H1 (cell line): ENCODE results near the gene GBGT1. TPM values are rescaled to one million over a fixed set of nuclear protein-coding genes. Genes with fewer than 3 reads are reported as not detected.

Experiments used
- CTCF ChIA-PET: fragments of 300-600 bp; sonication (Branson Sonifier 250); formaldehyde crosslinking; loops from one replicate; lab custom pipeline; 2021; ENCODE audit not compliant: partially characterized antibody; lab: Charles Lee
- POLR2A ChIA-PET: fragments of 300-600 bp; sonication (Branson Sonifier 250); formaldehyde crosslinking; loops from one replicate; lab custom pipeline; 2021; ENCODE audit warnings: inconsistent platforms; ENCODE audit not compliant: partially characterized antibody; lab: Charles Lee
- DNase-seq, 2 experiments: peaks; one replicate each; pipeline versions ENCODE4 v3.0.0 to v3.0.0-alpha.2; 2010 to 2022; ENCODE audit warnings: low spot score in 2 of 2, low read depth in 1 of 2, mixed read lengths in 1 of 2
- FAIRE-seq: peaks from 2 replicates; lab custom pipeline; 2011; peaks lifted over from hg19 to GRCh38; lab: Jason Lieb, UNC
- H2AFZ ChIP-seq: 2 replicates; pipeline ENCODE4 v1.8.1; 2012; ENCODE audit warnings: low read length, inconsistent platforms
- H2AK5ac ChIP-seq: 2 replicates; pipeline ENCODE4 v1.6.1; 2013; ENCODE audit warnings: low read depth, low read length
- H2BK120ac ChIP-seq: replicated peaks from 2 replicates; pipeline ENCODE3; 2013; ENCODE audit warnings: low read depth, low read length, inconsistent platforms
- H2BK12ac ChIP-seq: 2 replicates; pipeline ENCODE4 v1.6.1; 2013; ENCODE audit warnings: low read depth, low read length
- H2BK15ac ChIP-seq: 2 replicates; pipeline ENCODE4 v1.6.1; 2013; ENCODE audit warnings: low read length
- H2BK20ac ChIP-seq: 2 replicates; pipeline ENCODE4 v1.6.1; 2013; ENCODE audit warnings: low read length
- H2BK5ac ChIP-seq: 2 replicates; pipeline ENCODE4 v1.6.1; 2013; ENCODE audit warnings: low read depth, low read length
- H3K14ac ChIP-seq: 2 replicates; pipeline ENCODE4 v1.6.1; 2013; ENCODE audit warnings: inconsistent platforms; ENCODE audit not compliant: insufficient read length
- H3K18ac ChIP-seq: 2 replicates; pipeline ENCODE4 v1.6.1; 2013; ENCODE audit warnings: low read length; ENCODE audit errors: extremely low read depth
- H3K23ac ChIP-seq: 2 replicates; pipeline ENCODE4 v1.6.1; 2013; ENCODE audit warnings: inconsistent platforms; ENCODE audit not compliant: insufficient read length
- H3K23me2 ChIP-seq: 2 replicates; pipeline ENCODE4 v1.6.1; 2013; ENCODE audit warnings: low read depth, low read length
- H3K27ac ChIP-seq: 2 replicates; pipeline ENCODE4 v1.6.1; 2011; ENCODE audit warnings: low read depth, low read length, inconsistent platforms
- H3K27me3 ChIP-seq, 4 experiments: replicated peaks in 1 of 4; 1 replicate in 1 of 4; 2 replicates in 3 of 4; pipeline versions ENCODE4 v1.6.1 to v1.8.1; 2011 to 2013; ENCODE audit warnings: low read length in 3 of 4, mild to moderate bottlenecking in 3 of 4, inconsistent platforms in 2 of 4, mixed read lengths in 2 of 4, moderate library complexity in 1 of 4; ENCODE audit not compliant: control insufficient read depth in 3 of 4, insufficient read depth in 3 of 4; ENCODE audit errors: extremely low read depth in 1 of 4
- H3K36me3 ChIP-seq, 4 experiments: 2 replicates each; pipeline versions ENCODE4 v1.6.1 to v1.8.1; 2011 to 2013; ENCODE audit warnings: mild to moderate bottlenecking in 4 of 4, low read length in 3 of 4, moderate library complexity in 2 of 4, control low read depth in 1 of 4, inconsistent platforms in 1 of 4; ENCODE audit not compliant: insufficient read depth in 4 of 4, control insufficient read depth in 2 of 4
- H3K4ac ChIP-seq: replicated peaks from 2 replicates; pipeline ENCODE3; 2013; ENCODE audit warnings: low read length, low read depth, mixed read lengths, inconsistent platforms; ENCODE audit not compliant: insufficient read length
- H3K4me1 ChIP-seq, 4 experiments: replicated peaks in 1 of 4; 1 replicate in 1 of 4; 2 replicates in 3 of 4; pipeline versions ENCODE4 v1.6.1 to v1.8.1; 2011 to 2013; ENCODE audit warnings: low read length in 3 of 4, inconsistent platforms in 2 of 4, mixed read lengths in 1 of 4; ENCODE audit not compliant: insufficient read depth in 4 of 4, control insufficient read depth in 3 of 4
- H3K4me2 ChIP-seq, 2 experiments: 2 replicates each; pipeline versions ENCODE4 v1.6.1 to v1.8.1; 2011 to 2013; ENCODE audit warnings: low read depth in 2 of 2, low read length in 2 of 2, control low read depth in 1 of 2, inconsistent platforms in 1 of 2, mild to moderate bottlenecking in 1 of 2; ENCODE audit not compliant: insufficient read depth in 1 of 2
- H3K4me3 ChIP-seq, 4 experiments: fragments of 200-600, 300-600 bp in 1 of 4; sonication (generic), shearing (Covaris generic), sonication (Bioruptor Twin) in 1 of 4; 2 replicates each; pipeline versions ENCODE4 v1.5.1 to v1.8.1; 2011 to 2016; ENCODE audit warnings: low read length in 4 of 4, low read depth in 3 of 4, control low read depth in 2 of 4, inconsistent platforms in 2 of 4, mild to moderate bottlenecking in 2 of 4, mixed read lengths in 1 of 4, moderate library complexity in 1 of 4; ENCODE audit not compliant: insufficient read depth in 2 of 4; ENCODE audit errors: extremely low read depth in 1 of 4
- H3K56ac ChIP-seq: replicated peaks from 2 replicates; pipeline ENCODE3; 2013; ENCODE audit warnings: low read depth, mild to moderate bottlenecking, mixed read lengths, low read length, inconsistent platforms; ENCODE audit not compliant: insufficient read length
- H3K79me1 ChIP-seq: 2 replicates; pipeline ENCODE4 v1.6.1; 2013; ENCODE audit warnings: low read depth, low read length, control low read depth
- H3K79me2 ChIP-seq, 2 experiments: 2 replicates each; pipeline versions ENCODE4 v1.6.1 to v1.8.1; 2012 to 2013; ENCODE audit warnings: low read length in 2 of 2, mild to moderate bottlenecking in 2 of 2, inconsistent platforms in 1 of 2; ENCODE audit not compliant: insufficient read depth in 2 of 2, control insufficient read depth in 1 of 2
- H3K9ac ChIP-seq, 4 experiments: replicated peaks in 1 of 4; 1 replicate in 1 of 4; 2 replicates in 3 of 4; pipeline versions ENCODE4 v1.6.1 to v1.8.1; 2011 to 2013; ENCODE audit warnings: low read depth in 3 of 4, low read length in 3 of 4, control low read depth in 2 of 4, mild to moderate bottlenecking in 2 of 4, moderate library complexity in 2 of 4, inconsistent platforms in 1 of 4; ENCODE audit errors: extremely low read depth in 1 of 4
- H3K9me3 ChIP-seq, 2 experiments: 2 replicates each; pipeline versions ENCODE4 v1.6.1 to v1.8.1; 2012 to 2013; ENCODE audit warnings: mild to moderate bottlenecking in 2 of 2, moderate library complexity in 2 of 2, control low read depth in 1 of 2, inconsistent platforms in 1 of 2, low read depth in 1 of 2, low read length in 1 of 2, mixed read lengths in 1 of 2; ENCODE audit not compliant: insufficient read depth in 2 of 2
- H4K20me1 ChIP-seq, 2 experiments: replicated peaks in 1 of 2; 2 replicates each; pipeline versions ENCODE3 to v1.8.1; 2011 to 2013; ENCODE audit warnings: inconsistent platforms in 2 of 2, low read length in 2 of 2, mild to moderate bottlenecking in 1 of 2; ENCODE audit not compliant: insufficient read depth in 2 of 2, control insufficient read depth in 1 of 2
- H4K5ac ChIP-seq: 2 replicates; pipeline ENCODE4 v1.6.1; 2013; ENCODE audit warnings: low read length, low read depth, mixed read lengths, inconsistent platforms; ENCODE audit not compliant: insufficient read length
- H4K8ac ChIP-seq: 2 replicates; pipeline ENCODE4 v1.8.0; 2013; ENCODE audit warnings: mild to moderate bottlenecking, moderate library complexity, low read length, inconsistent platforms; ENCODE audit not compliant: insufficient read depth; ENCODE audit errors: extremely low read depth
- H4K91ac ChIP-seq: replicated peaks from 2 replicates; pipeline ENCODE3; 2013; ENCODE audit warnings: low read length, mixed read lengths, inconsistent platforms; ENCODE audit not compliant: insufficient read length
- ATF2 ChIP-seq: IDR thresholded peaks from 2 replicates; pipeline ENCODE4 v1.6.1; 2012; ENCODE audit warnings: low read length, inconsistent platforms
- CBX8 ChIP-seq: fragments of 300-800, 300-1000 bp; sonication (generic); IDR thresholded peaks from 2 replicates; pipeline ENCODE4 v1.7.1; 2016; ENCODE audit warnings: low read depth, low read length, borderline replicate concordance
- JUND ChIP-seq: IDR thresholded peaks from 2 replicates; pipeline ENCODE4 v1.6.1; 2011; ENCODE audit warnings: mild to moderate bottlenecking, improper control_type of control experiment, low read length
- MAX ChIP-seq: IDR thresholded peaks from 2 replicates; pipeline ENCODE4 v1.6.1; 2012; ENCODE audit warnings: inconsistent platforms
- POU5F1 ChIP-seq: IDR thresholded peaks from 2 replicates; pipeline ENCODE4 v1.6.1; 2011; ENCODE audit warnings: low read depth, mild to moderate bottlenecking, low read length, moderate library complexity
- RXRA ChIP-seq: IDR thresholded peaks from 2 replicates; pipeline ENCODE4 v1.6.1; 2011; ENCODE audit warnings: low read depth, mild to moderate bottlenecking, low read length, moderate library complexity; ENCODE audit not compliant: insufficient read depth
- SRF ChIP-seq: IDR thresholded peaks from 2 replicates; pipeline ENCODE4 v1.6.1; 2011; ENCODE audit warnings: mild to moderate bottlenecking, low read depth, low read length, moderate library complexity
- TBP ChIP-seq: IDR thresholded peaks from 2 replicates; pipeline ENCODE4 v1.6.1; 2011; ENCODE audit warnings: low read depth, low read length, improper control_type of control experiment
- WGBS, 2 experiments: shearing (Covaris generic) in 1 of 2; methylation state at CpG; one replicate each; pipeline versions ENCODE4 v1.1.6 to v1.1.7; 2013 to 2015; ENCODE audit warnings: low lambda C conversion rate in 2 of 2, mixed read lengths in 2 of 2, inconsistent platforms in 1 of 2, low coverage in 1 of 2, missing lambda C conversion rate in 1 of 2; ENCODE audit not compliant: insufficient replicate concordance in 2 of 2, insufficient coverage in 1 of 2, insufficient read length in 1 of 2; ENCODE audit errors: extremely low coverage in 1 of 2, missing lambda C conversion rate in 1 of 2; 5-methylcytosine and 5-hydroxymethylcytosine counted together
- polyA plus RNA-seq, 7 experiments: library from polyadenylated mRNA; depleted of rRNA in 3 of 7; stranded (reverse) in 5 of 7; unstranded in 2 of 7; fragments of >200 nt in 5 of 7; fragments of 200-250 nt in 2 of 7; gene quantifications; 1 replicate in 5 of 7; 2 replicates in 1 of 7; 4 replicates in 1 of 7; pipeline versions ENCODE4 v1.2.1 to v1.2.3, GENCODE V29; 2011 to 2013; ENCODE audit warnings: missing spikeins in 2 of 7, mixed read lengths in 2 of 7
- total RNA-seq: library from RNA; stranded (reverse); fragmentation: NEBNext Ultra II Directional; extraction: Animal tissue kit (Norgen Biotek cat#: 25700); gene quantifications from 2 replicates; pipeline ENCODE4 v1.2.1, GENCODE V29; 2021

The GBGT1 gene
- total and polyA plus RNA-seq, 2 of the 8 experiments (the other 6 are each of a cell fraction or from before 2014, with no cell fraction given): 7.1 to 9.7 TPM

GRCh38 chr9:133205996-133206931 is 42.5 kb upstream of the GBGT1 start:
- Histone ChIP-seq H3K9me3 (no peaks in the 10 kb centered on the region), H3K79me2 (no peaks in the 10 kb centered on the region), H3K27ac (no peak overlapping the region), H3K4ac (no peak overlapping the region), H2BK12ac (no peak overlapping the region), H3K23me2 (no peaks in the 10 kb centered on the region; the same call in 1 of the 2 replicates), H2BK20ac (no peak overlapping the region), H3K14ac (no peak overlapping the region), H3K9ac (no peak overlapping the region), H2AK5ac (no peak overlapping the region), H3K27me3 (peaks cover 10 to 58% (median 40%) of the 10 kb centered on the region in 4 experiments), H3K23ac (no peak overlapping the region), H2BK120ac (no peak overlapping the region), H4K8ac (no peak overlapping the region), H3K4me1 (no peaks in the 10 kb centered on the region), H3K4me3 (no peak overlapping the region), H4K20me1 (no peaks in the 10 kb centered on the region), H3K79me1 (no peaks in the 10 kb centered on the region), H2AFZ (no peak overlapping the region), H2BK5ac (no peak overlapping the region), H3K4me2 (no peak overlapping the region), H3K36me3 (no peaks in the 10 kb centered on the region), H4K91ac (no peak overlapping the region), H3K18ac (no peak overlapping the region), H2BK15ac (no peak overlapping the region), H3K56ac (no peak overlapping the region), H4K5ac (no peak overlapping the region)
- ChIA-PET CTCF (interaction anchor here (0.8 to 2.3 kb wide), 6 partner anchors 19 to 149 kb away, joined by 3 to 20 read pairs (median 4); no protein-coding TSS in a partner anchor), POLR2A (interaction anchor here (1.2 kb wide), 1 partner anchor 140 kb away, joined by 3 read pairs; no protein-coding TSS in a partner anchor)
- DNase-seq: no peak
- FAIRE-seq: no peak
- 78% methylated on average over 33 of the region's 35 CpGs; no CpG with 5 or more reads in 1 of the 2 experiments for WGBS, 2 experiments
- no peak for TF ChIP-seq JUND
- TF ChIP-seq MAX: no peak
- TF ChIP-seq POU5F1: no peak
- TF ChIP-seq SRF: no peak
- TF ChIP-seq ATF2: no peak
- TF ChIP-seq RXRA: no peak
- no peak for TF ChIP-seq TBP
- no peak for TF ChIP-seq CBX8
